ENCODE data around the gene NADK. TPM values are rescaled to one million over a fixed set of nuclear protein-coding genes. Genes with fewer than 3 reads are reported as not detected.
A peak's percentile ranks its signal among the peaks of the same experiment; 100 is the strongest.

The NADK gene
- total RNA-seq, 4 donors from 2014 or later: 36.1 to 57.6 (median 39.5) TPM

- DNase-seq: no peak
- Histone ChIP-seq H3K9me3 (no peaks in the 10 kb centered on the region), H3K27me3 (no peaks in the 10 kb centered on the region), H3K4me3 (no peak overlapping the region), H3K36me3 (peaks cover 32 to 100% (median 44%) of the 10 kb centered on the region in 3 donors), H3K4me1 (peaks cover 0 to 18% (median 0%) of the 10 kb centered on the region in 3 donors), H3K27ac (no peak overlapping the region)
- 80 to 88% methylated on average over 3 to 5 of the region's 5 CpGs for WGBS, 2 donors
- intact Hi-C loops (cut with DNase I): no loop called here
- TF ChIP-seq POLR2A (IDR thresholded peaks at IDR 0.05) (no peak), CTCF (IDR thresholded peaks at IDR 0.05) (no peak)
Observed at GRCh38 chr1:1796466-1796865, 18.2 kb upstream of the NADK start.

- Histone ChIP-seq H3K27ac (no peak overlapping the region), H3K4me1 (peaks cover 0 to 18% (median 0%) of the 10 kb centered on the region in 3 donors), H3K9me3 (no peaks in the 10 kb centered on the region), H3K4me3 (no peak overlapping the region), H3K27me3 (no peaks in the 10 kb centered on the region), H3K36me3 (peaks cover 40 to 100% (median 58%) of the 10 kb centered on the region in 3 donors)
- 85 to 88% methylated on average over 3 to 7 of the region's 10 CpGs for WGBS, 2 donors
- TF ChIP-seq CTCF (IDR thresholded peaks at IDR 0.05) (no peak), POLR2A (IDR thresholded peaks at IDR 0.05) (no peak)
- DNase-seq: no peak
- intact Hi-C loops (cut with DNase I): no loop called here
Observed at GRCh38 chr1:1794999-1795398, 16.7 kb upstream of the NADK start.

- Histone ChIP-seq H3K27ac (no peak overlapping the region), H3K9me3 (no peaks in the 10 kb centered on the region), H3K36me3 (peaks cover 51 to 100% (median 63%) of the 10 kb centered on the region in 3 donors), H3K4me1 (peaks cover 0 to 12% (median 0%) of the 10 kb centered on the region in 3 donors), H3K4me3 (no peak overlapping the region), H3K27me3 (no peaks in the 10 kb centered on the region)
- TF ChIP-seq POLR2A (IDR thresholded peaks at IDR 0.05): no peak
- TF ChIP-seq CTCF (IDR thresholded peaks at IDR 0.05): no peak
- intact Hi-C loops (cut with DNase I): no loop called here
- DNase-seq: no peak
- WGBS, 2 donors: 90 to 93% methylated on average over 13 to 15 of the region's 17 CpGs
Observed at GRCh38 chr1:1793481-1794244, 15.4 kb upstream of the NADK start.

- 73 to 84% methylated on average over 14 to 25 of the region's 25 CpGs for WGBS, 2 donors
- Histone ChIP-seq H3K27ac (no peak overlapping the region), H3K9me3 (no peaks in the 10 kb centered on the region), H3K27me3 (no peaks in the 10 kb centered on the region), H3K36me3 (peaks cover 39 to 99% (median 66%) of the 10 kb centered on the region in 3 donors), H3K4me3 (no peak overlapping the region), H3K4me1 (peaks cover 0 to 1% (median 0%) of the 10 kb centered on the region in 3 donors)
- no peak for DNase-seq
- no peak for TF ChIP-seq POLR2A (IDR thresholded peaks at IDR 0.05)
- peak in 2 of 6 experiments; percentile 19 to 37 for TF ChIP-seq CTCF (IDR thresholded peaks at IDR 0.05)
- intact Hi-C loops (cut with DNase I): no loop called here
Observed at GRCh38 chr1:1788646-1789431, 10.6 kb upstream of the NADK start.

- Histone ChIP-seq H3K9me3 (no peaks in the 10 kb centered on the region), H3K4me3 (no peak overlapping the region), H3K4me1 (peaks cover 5 to 8% (median 6%) of the 10 kb centered on the region in 3 donors), H3K27ac (no peak overlapping the region), H3K36me3 (peaks cover 32 to 92% (median 65%) of the 10 kb centered on the region in 3 donors), H3K27me3 (no peaks in the 10 kb centered on the region)
- intact Hi-C loops (cut with DNase I): no loop called here
- 83 to 100% methylated on average over 1 to 3 of the region's 7 CpGs for WGBS, 2 donors
- no peak for DNase-seq
- TF ChIP-seq POLR2A (IDR thresholded peaks at IDR 0.05): no peak
- TF ChIP-seq CTCF (IDR thresholded peaks at IDR 0.05): no peak
Observed at GRCh38 chr1:1788136-1788535, 9.9 kb upstream of the NADK start.
